GM04504 (cell line): Measurements from ENCODE around the gene SYP.
A peak's percentile ranks its signal among the peaks of the same experiment; 100 is the strongest.
"Not testable (repeated sequence)": the region's sequence is repeated elsewhere in the genome, so short reads cannot be mapped to it uniquely, and the experiment has no call there.

Experiments used
- DNase-seq: peaks from one replicate; pipeline ENCODE4 v3.0.0-alpha.2; 2012; ENCODE audit warnings: low read depth

Gene SYP

DNA sequence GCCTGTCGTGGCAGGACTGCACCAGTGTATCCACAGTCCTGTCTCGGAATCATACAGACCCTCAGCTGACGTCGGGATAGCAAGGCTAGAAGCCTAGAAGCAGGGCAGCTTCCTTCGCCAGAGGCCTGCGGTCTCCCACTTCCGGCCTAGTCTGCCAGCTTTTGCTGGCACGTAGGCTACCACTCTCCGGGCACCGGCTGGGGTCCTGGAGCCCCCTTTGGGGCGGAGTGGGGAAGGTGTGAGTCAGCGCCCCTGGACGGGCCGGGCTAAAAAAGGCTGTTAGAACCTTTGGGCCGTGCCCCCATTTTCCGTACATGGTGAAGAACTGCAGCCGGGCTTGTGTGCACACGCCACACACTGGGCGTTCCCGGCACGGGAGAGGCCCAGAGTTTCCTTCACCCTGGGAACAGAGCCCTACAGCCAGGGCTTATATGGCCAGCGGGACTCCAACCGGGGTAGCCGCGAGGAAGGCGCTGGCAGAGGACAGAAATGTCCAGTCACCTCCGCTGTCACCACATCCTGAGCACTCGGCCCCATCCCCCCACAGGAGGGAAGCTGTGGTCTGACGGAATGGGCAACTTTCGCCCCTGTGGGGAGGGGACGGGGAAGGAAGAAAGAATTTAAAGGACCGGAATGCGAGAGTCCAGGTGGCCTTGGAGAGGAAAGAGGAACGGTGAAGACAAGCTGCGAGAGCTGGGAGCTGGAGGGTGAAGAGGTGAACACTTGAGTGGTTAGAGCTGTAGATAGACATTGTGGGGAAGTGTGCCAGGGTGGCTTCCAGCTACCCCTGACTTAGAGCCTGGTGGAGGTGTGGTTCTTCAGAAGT lies 32.9 kb downstream of the SYP start:
- peak; percentile 38 for DNase-seq

DNA sequence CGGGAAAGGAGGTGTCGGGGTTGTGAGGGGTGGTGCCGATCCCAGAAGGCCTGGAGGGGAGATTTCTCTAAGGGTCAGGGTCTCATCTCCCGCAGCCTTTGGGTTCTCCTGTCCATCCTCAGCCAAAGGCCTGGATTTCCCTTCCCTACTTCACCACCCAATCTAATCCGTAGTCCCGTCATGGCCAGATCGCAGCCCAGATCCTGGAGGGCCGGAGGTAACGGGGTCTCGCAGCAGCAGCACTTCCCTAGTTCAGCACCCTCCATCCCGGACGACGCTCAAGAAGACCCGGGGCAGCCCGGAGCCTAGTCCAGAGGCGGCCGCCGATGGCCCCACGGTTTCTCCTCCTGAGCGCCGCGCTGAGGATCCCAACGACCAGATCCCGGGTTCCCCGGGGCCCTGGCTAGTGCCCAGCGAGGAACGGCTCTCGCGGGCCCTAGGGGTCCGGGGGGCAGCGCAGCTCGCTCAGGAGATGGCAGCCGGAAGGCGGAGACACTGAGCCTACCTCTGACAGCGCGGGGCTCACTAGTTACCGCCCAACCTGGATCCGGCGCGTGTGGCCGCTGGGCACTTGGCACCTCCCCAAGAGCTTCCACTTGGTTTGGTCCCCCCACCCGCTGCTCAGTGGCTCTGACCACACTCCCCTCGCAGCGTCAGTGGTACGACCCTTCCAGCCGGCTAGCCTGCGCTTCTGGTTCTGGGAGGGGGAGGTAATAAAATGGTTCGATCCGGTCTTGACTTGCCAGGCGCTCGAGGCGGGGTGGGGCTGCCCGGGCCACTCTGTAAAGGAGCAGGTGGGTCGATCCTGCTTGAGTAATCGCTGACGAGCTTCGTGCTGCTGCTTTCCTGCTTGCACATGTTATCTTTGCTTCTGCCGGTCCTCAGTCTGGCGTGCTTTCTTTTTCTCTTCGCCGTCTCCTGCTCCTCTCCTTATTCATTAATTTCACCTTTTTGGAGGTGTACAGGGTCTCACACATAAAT lies 33.8 kb downstream of the SYP start:
- no peak for DNase-seq

DNA sequence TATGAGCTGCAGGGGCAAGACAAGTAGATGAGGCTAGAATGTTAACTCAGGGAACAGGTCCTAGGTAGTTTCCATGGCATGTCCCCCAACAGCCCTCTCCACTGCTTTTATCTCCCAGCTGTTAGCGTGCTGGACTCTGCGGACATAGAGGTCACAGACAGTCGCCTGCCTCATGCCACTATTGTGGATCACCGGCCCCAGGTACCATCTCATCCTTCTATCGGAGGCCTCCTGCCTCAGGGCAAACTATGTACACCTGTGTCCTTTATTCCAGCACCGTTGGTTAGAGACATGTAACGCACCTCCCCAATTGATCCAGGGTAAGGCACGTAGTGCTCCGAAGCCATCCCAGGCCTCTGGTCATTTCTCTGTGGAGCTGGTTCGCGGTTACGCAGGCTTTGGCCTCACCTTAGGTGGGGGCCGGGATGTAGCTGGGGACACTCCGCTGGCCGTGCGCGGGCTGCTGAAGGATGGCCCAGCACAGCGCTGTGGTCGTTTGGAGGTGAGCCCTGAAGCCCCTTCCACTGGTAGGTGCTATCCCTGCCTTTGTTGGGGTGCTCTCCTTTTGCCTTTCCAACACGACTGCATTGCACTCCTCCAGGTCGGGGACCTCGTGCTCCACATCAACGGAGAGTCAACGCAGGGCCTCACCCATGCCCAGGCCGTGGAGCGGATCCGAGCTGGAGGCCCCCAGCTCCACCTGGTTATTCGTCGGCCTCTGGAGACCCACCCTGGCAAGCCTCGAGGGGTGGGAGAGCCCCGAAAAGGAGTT lies 35.2 kb downstream of the SYP start:
- DNase-seq: no peak

DNA sequence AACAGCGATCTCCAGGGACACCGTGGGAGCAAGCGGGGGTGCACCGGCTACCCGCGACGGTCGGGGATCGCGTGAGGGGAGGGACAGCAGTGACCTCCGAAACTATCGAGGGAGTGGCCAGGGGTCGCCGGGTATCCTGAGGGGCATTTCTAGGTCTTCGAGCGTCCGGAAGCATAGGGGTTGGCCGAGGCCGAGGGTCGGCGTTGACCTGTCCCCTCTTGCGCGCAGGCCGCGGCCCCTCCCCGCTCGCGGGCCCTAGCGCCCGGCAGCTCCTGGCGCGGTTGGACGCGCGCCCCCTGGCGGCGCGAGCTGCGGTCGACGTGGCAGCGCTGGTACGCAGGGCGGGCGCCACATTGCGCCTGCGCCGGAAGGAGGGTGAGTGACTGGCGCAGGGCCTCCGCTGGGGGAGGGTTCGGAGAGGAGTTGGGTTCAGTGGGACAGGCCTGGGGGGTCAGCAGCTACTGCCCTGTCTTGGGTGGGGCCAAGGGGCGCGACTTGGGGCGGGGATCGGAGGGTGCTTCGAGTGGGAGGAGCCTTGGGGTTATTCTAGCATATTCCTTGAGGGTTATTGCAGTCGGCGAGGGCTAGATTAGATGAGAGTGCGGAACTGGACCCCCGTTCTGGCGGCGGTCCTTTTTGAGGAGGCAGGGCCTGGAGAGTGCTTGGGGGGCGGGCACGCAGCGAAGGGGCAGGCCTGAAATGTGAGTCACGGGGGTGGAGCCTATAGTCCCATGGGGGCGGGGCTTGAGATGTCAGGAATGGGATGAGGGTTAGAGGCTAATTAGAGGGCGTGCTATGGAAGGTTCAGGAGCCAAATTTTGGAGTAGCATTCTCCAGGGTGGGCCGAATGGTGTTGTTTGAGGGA lies 36.2 kb downstream of the SYP start:
- peak; percentile 46 for DNase-seq

DNA sequence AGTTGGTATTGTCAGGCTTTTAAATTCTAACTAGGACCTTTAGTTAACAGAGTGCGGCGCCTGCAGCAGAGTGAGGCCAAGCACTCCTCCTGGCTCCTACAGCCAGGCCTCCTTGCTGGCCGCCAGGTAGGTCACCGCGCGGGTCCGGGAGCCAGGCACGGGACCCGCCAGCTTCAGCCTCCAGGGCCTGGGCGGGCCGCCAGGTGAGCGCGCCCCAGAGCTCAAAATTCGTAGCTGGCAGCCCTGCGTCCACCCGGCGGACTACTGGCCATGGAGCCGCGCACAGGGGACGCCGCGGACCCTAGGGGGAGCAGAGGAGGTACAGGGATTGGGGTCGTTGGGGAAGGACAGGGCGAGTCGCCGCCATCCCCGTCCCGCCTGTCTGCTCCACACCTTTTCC lies 37.4 kb downstream of the SYP start, which contains the start of gene MAGIX:
MAGIX (plus strand) TSS at position 139 of the 400 bp plus-strand sequence; CDS start at position 271, 132 bp downstream.
- no peak for DNase-seq

DNA sequence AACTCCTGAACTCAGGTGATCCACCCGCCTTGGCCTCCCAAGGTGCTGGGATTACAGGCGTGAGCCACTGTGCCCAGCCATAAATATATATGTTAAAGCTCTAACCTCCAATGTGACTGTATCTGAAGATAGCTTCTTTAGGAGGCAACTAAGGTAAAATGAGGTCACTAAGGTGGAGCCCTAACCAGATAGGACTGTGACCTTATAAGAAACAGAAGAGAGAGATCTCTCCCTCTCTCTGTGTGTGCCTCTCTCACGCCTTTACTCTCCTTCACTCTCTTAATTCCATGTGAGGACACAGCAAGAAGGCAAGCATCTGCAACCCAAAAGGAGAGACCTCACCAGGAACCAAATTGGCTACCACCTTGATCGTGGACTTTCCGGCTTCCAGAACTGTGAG lies 38.4 kb downstream of the SYP start:
- DNase-seq: no peak

DNA sequence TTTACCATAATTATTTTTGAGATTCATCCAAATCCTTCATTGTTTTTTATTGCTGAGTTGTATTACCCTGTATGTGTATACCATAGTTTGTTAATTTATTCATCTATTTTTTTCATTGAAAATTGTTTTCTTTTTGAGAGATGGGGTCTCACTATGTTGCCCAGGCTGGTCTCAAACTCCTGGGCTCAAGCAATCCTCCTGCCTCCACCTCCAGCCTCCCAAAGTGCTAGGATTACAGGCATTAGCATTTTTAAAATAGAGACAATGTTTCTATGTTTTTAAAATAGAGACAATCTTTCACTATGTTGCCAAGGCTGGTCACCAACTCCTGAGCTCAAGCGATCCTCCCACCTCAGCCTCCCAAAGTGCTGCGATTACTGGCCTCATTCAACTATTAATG lies 39.1 kb downstream of the SYP start:
- DNase-seq: no peak

DNA sequence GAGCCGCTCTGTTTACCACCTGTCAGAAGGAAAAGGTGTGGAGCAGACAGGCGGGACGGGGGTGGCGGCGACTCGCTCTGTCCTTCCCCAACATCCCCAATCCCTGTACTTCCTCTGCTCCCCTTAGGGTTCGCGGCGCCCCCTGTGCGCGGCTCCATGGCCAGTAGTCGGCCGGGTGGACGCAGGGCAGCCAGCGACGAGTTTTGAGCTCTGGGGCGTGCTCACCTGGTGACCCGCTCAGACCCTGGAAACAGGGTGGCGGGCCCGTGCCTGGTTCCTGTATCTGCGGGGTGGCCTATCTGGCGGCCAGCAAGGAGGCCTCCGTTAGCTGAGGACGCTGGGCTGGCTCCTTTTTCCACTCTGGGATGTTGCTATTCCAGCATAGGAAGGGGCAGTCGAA lies 42.8 kb downstream of the SYP start:
- DNase-seq: no peak

DNA sequence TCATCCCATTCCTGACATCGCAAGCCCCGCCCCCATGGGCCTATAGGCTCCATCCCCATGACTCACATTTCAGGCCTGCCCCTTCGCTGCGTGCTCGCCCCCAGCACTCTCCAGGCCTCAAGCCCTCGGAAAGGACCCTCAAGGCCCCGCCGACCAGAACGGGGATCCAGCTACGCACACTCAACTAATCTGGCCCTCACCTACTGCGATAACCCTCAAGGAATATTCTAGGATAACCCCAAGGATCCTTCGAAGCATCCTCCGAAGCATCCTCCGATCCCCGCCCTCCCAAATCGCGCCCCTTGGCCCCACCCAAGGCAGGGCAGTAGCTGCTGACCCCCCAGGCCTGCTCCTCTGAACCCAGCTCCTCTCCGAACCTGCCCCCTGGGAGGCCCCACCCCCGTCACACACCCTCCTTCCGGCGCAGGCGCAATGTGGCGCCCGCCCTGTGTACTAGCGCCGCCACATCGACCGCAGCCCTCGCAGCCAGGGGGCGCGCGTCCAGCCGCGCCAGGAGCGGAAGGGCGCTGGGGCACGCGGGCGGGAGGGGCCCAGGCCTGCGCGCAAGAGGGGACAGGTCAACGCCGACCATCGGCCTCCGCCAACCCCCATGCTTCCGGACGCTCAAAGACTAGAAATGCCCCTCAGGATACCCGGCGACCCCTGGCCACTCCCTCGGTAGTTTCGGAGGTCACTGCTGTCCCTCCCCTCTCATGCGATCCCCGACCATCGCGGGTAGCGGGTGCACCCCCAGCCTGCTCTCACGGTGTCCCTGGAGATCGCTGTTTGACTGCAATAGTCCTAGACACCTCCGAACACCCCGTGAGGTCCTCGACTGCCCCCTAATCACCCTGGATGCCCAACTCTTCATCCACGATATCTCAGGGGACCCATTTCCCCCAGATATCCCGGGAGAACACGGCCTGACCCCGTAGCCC lies 43.8 kb downstream of the SYP start:
- DNase-seq: peak; percentile 61

DNA sequence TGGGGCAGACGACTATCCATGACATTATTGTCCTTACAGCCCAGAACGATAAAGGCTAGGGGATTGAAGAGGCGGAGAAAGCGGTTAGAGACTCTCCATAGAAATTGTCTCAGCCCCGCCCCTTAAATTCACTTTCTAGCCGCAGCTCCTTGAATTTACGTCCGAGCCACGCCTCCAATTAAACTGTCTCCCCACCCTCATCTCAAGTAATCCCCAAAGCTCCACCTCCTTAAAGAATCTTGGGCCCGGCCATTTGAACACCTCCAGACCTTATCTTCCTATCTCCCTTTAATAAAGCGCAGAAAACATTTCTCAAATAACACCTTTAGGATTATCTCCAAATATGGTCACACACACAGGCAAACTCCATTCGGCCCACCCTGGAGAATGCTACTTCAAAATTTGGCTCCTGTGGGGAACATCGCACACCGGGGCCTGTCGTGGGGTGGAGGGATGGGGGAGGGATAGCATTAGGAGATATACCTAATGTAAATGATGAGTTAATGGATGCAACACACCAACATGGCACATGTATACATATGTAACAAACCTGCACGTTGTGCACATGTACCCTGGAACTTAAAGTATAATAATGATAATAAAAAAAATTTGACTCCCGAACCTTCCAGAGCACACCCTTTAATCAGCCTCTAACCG lies 44.6 kb downstream of the SYP start:
- no peak for DNase-seq

DNA sequence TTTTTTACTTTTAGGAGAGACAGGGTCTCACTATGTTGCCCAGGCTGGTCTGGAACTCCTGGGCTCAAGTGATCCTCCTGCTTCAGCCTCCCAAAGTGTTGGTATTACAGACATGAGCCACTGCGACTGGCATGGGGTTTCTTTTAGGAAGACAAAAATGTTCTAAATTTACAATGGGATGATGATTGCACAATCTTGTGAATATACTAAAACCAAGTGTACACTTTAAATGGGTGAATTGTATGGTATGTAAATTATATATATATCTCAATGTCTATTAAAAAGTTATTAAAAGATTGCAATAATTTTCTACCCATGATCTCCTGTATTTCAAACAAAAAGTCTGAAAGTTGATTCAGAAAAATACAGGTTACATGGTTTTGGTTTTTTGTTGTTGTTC lies 46.5 kb downstream of the SYP start:
- no peak for DNase-seq

DNA sequence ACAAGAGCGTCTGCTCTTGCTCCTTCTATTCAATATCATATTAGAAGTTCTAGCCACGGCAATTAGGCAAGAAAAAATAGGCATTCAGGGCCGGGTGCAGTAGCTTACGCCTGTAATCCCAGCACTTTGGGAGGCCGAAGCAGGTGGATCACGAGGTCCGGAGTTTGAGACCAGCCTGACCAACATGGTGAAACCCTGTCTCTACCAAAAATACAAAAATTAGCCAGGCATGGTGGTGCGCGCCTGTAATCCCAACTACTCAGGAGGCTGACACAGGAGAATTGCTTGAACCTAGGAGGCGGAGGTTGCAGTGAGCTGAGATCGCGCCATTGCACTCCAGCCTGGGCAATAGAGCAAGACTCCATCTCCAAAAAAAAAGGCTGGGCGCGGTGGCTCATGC lies 50.7 kb downstream of the SYP start:
- not testable (repeated sequence) for DNase-seq

DNA sequence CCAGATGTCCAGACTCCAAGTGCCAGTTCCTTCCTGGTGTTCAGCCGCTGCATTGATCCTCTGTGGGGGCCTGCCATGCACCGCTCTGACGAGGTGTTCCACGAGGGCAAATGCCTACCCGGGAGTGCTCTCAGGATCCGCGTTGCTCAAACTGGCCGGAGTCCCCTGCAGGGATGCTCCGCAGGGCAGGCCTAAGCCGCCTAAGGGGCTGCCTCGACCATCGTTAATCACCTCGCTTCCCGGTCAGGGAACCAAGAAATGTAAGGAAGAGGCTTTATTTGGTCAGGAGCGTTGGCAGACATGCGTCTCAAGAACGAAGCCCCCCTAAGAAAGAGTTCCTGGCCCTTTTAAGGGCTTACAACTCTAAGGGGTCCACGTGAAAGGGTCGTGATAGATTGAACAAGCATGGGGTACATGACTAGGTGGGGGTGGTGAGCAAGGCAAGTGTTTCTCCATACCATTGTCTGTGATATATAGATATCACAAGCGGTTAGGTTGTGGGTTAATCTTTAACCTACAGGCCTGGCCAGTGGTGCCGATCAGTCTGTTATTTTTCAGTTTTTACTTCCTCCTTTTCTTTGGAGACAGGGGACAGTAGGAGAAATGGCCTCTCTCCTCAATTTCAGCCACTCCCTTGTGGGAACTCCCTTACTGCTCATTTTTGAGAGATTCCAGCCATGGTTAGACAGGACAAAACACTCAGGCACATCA lies 51.4 kb downstream of the SYP start:
- DNase-seq: not testable (repeated sequence)

DNA sequence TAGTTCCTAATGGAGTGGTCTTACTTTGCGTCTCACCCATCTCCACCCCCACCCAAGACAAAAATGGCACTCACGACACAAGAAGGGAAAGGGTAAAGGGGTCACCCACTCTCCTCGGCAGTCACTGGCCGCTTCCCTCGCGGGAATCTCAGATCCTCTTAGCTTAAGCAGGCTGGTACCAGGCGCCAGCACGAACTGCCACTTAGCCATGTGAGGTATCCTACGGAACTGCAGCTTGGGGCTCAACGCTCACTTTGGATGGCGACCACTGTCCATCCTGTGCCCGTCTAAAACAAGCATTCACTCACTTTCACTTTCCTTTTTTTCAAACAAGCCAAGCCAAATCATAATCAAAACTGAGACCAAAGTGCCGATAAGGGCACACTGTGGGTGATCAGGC lies 52.1 kb downstream of the SYP start:
- no peak for DNase-seq

DNA sequence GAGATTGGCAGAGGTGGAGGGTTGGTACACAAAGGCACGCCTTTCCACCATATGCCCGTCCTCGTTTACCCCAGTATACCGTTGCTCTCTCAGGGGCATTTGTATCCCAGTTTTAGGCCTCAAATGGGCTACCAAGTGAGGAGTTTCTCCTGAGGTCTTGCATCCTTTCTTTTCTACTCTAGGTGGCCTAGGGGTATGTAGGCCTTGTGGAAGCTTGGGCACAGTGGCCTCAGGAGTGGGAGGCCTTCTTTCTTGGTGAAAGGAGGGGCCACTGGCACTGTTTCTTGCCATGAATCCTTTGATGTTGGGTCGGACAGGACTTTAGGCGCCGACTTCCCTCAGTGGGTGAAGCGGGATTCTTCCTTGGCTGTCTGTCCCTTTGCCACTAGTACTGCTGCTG lies 52.7 kb downstream of the SYP start:
- no peak for DNase-seq

DNA sequence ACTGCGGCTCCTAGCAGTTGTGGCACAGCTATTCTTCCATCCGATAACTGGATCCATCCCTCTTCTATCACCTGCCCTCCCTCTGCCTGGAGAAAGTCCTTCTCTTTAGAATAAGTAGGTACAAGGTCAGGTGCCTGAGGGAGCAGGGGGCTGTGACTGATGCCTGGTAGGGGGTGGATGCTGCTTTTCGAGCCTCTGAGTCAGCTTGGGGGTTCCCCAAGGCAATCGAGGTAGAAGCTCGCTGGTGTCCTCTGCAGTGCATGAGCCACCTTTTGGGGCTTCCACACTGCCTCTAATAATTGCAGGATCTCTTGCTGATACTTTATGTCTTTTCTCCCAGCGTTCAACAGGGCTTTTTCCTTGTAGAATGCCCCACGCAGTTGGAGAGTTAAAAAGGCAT lies 56.8 kb downstream of the SYP start:
- not testable (repeated sequence) for DNase-seq

DNA sequence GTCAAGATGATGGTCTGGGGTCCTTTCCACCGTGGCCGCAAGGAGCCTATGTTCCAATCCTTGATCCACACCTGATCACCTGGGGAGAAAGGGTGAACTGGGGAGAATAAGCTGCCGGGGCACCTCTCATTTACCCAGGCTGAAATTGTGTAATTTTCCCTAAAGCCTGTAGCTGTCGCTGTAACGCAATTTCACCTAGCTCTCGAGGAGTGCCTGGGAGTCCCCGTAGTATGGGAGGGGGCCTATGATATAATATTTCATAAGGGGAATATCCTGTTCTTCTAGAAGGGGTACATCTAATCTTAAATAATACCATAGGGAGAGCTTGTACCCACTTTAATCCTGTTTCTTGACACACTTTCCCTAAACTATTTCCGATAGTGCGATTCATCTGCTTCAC lies 57.7 kb downstream of the SYP start:
- not testable (repeated sequence) for DNase-seq

DNA sequence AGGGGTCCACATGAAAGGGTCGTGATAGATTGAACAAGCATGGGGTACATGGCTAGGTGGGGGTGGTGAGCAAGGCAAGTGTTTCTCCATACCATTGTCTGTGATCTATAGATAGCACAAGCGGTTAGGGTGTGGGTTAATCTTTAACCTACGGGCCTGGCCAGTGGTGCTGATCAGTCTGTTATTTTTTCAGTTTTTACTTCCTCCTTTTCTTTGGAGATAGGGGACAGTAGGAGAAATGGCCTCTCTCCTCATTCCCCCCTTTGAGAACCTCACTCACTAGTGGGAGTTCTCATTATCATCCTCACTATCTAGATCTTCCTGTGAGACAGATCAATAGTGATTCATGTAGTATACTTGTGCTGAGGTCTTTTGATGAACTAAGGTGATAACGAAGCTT lies 60.3 kb downstream of the SYP start:
- no peak for DNase-seq
